Mesodermal cell (in vitro differentiated cells): ENCODE data around the gene HPCA.

Experiments
- H3K27ac ChIP-seq: 2 replicates; pipeline ENCODE4 v1.7.0; 2013; ENCODE audit warnings: mild to moderate bottlenecking, low read depth, low read length, moderate library complexity; ENCODE audit not compliant: severe bottlenecking
- H3K36me3 ChIP-seq: 2 replicates; pipeline ENCODE4 v1.7.1; 2013; ENCODE audit warnings: mild to moderate bottlenecking, low read length, moderate library complexity; ENCODE audit not compliant: control insufficient read depth, insufficient read depth
- H3K4me1 ChIP-seq: one replicate; pipeline ENCODE4 v1.7.1; 2013; ENCODE audit warnings: mild to moderate bottlenecking, low read length; ENCODE audit not compliant: insufficient read depth, control insufficient read depth, poor library complexity, severe bottlenecking
- H3K4me3 ChIP-seq: 2 replicates; pipeline ENCODE4 v1.7.0; 2013; ENCODE audit warnings: low read length, control low read depth, mild to moderate bottlenecking; ENCODE audit not compliant: insufficient read depth, poor library complexity, severe bottlenecking; ENCODE audit errors: extremely low read depth
- H3K9me3 ChIP-seq: 2 replicates; pipeline ENCODE4 v1.7.1; 2013; ENCODE audit warnings: mild to moderate bottlenecking, low read length, moderate library complexity; ENCODE audit not compliant: control insufficient read depth
- WGBS, 2 experiments: methylation state at CpG; one replicate each; pipeline ENCODE4 v1.1.5; 2013; ENCODE audit warnings: missing lambda C conversion rate in 2 of 2; ENCODE audit not compliant: insufficient coverage in 2 of 2; 5-methylcytosine and 5-hydroxymethylcytosine counted together

Gene HPCA

GRCh38 chr1:32872192-32872460, 14.2 kb upstream of the HPCA start:
- Histone ChIP-seq H3K9me3 (no peaks in the 10 kb centered on the region), H3K4me3 (no peak overlapping the region), H3K27ac (no peak overlapping the region), H3K36me3 (peaks cover 2% of the 10 kb centered on the region), H3K4me1 (peaks cover 14% of the 10 kb centered on the region)
- WGBS, 2 experiments = 37 to 40% methylated on average over 5 to 6 of the region's 7 CpGs

GRCh38 chr1:32873484-32873883, 12.8 kb upstream of the HPCA start:
- Histone ChIP-seq H3K36me3 (no peaks in the 10 kb centered on the region), H3K9me3 (no peaks in the 10 kb centered on the region), H3K4me3 (no peak overlapping the region), H3K4me1 (peaks cover 14% of the 10 kb centered on the region), H3K27ac (no peak overlapping the region)
- 92% methylated on average over 2 of the region's 5 CpGs; no CpG with 5 or more reads in 1 of the 2 experiments for WGBS, 2 experiments

DNA sequence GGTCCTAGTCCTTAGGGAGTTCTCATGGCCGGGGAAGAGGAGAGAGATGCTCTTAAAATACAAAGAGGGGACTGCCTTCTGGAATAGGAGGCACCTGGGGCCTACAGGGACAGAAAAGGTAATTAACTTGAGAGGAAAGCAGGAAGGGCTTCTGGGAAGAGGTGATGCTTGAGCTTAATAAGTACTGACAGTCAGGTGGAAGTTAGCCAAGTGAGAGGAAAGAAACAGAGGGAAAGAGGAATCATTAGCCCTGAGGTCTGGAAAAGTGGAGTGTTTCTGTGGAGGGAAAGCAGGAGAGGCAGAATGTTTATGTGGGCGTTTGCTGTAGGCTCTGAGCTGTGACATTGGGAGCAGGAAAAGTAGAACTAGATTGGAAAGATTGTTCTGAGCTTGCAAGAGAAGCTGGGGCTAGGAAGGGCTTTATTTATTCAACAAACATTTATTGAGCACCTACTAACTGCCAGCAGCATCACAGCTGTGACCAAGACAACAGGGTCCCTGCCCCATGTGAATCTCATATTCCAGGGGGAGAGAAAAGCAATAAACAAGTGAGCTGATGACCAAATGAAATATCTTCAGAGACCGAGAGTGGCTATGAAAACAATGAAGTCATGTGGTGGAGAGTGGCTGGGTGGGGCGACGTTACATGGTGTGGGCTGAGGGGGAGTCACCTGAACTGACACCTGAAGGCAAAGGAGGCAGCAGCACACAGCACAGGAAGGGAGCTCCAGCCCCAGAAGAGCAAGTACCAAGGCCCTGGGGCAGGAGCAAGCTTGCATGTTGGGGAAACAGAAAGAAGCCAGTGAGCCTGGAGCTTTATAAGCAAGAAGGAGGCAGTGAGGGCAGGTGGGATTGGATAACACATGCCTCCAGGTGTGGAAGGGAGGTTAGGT, 11.2 kb upstream of the HPCA start:
- Histone ChIP-seq H3K4me3 (no peak overlapping the region), H3K36me3 (no peaks in the 10 kb centered on the region), H3K27ac (no peak overlapping the region), H3K9me3 (no peaks in the 10 kb centered on the region), H3K4me1 (peaks cover 11% of the 10 kb centered on the region)
- WGBS, 2 experiments = 86% methylated on average over 5 of the region's 5 CpGs

DNA sequence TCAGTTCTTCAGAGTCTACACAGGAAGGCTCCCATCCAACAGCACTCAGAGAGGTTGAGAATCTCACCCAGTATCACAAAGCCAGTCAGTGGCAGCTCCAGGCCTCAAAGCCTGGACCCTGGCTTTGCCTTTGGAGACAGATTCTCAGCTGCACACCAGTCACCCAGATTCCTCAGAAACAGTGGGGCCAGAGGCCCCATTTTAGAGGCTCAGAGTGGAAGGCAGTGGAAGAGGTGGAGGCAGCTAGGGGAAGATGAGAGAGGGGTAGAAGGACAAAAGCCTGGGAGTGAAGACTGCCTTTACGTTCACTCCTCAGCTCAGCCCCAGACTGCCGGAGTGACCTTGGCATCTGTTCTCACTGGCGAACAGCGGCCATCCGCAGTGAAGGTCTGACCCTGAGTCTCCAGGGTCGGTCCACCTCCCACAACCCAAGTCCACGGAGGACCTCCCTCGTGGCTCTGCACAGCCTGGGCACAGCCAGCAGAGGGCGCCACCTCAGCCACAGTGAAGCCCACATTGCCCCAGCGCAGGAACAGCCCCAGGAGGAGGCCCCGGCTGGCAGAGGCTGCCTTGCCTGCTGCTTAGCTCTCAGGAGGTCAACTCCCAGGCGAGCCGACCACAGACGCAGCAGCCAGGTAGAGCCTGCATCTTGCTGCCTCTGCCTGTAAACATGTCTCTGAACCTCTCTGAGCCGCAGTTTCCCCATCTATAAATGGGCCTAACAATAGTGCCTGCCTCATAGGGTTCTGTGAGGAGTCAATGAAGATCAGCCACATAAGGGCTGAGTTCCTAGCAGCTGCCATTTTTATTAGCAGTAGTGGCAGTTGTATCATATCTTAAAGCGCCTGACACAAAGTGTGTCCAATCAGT, 9.7 kb upstream of the HPCA start:
- Histone ChIP-seq H3K4me3 (no peak overlapping the region), H3K27ac (no peak overlapping the region), H3K4me1 (peaks cover 7% of the 10 kb centered on the region), H3K9me3 (no peaks in the 10 kb centered on the region), H3K36me3 (no peaks in the 10 kb centered on the region)
- 65% methylated on average over 14 to 16 of the region's 16 CpGs for WGBS, 2 experiments

DNA sequence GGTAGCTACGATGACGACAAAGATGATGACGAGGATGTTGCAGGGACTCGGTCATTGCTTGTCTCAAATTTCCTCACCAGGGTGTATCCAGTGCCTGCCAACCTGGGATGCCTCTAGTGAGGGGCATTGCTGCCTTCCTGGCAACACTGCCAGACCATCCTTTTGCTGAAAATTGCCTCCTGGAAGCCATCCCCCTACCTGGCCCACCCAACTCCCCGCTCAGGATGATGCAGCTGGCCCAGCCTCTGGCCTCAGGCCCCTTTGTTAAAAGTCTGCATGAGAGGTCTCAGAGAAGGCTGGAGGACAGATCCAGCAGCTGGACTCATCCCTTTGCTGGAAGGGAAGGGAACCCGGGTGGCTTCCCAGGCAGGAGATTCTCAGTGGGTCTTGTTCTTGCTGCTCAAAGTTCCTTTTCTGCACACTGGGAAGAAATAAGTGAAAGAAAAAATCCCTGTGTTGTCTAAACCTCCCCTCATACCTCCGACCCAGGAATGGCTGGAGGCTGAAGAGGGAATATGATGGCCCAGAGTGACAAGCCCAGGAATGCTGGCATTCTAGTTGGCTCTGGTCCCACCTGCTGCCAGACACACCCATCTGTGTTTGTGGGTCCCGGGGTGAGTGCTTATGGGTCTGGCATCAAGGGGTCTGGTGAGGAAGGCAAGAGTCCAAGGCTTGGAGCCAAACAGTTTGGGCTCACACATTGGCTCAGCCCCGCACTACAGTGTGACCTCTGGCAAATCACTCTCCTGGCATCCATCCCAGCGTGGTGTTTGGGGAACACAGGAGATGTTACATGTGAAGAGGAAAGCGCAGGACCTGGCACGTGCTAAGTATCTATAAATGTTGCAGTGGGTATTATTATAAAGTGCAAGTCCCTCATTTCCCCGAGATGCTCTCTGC, 8.8 kb upstream of the HPCA start:
- no peaks in the 10 kb centered on the region for H3K9me3 ChIP-seq
- no peak overlapping the region for H3K27ac ChIP-seq
- H3K36me3 ChIP-seq = no peaks in the 10 kb centered on the region
- 87 to 90% methylated on average over 7 to 12 of the region's 13 CpGs for WGBS, 2 experiments
- no peak overlapping the region for H3K4me3 ChIP-seq
- H3K4me1 ChIP-seq = no peaks in the 10 kb centered on the region

GRCh38 chr1:32878183-32878582, 8.1 kb upstream of the HPCA start:
- H3K9me3 ChIP-seq = no peaks in the 10 kb centered on the region
- no peaks in the 10 kb centered on the region for H3K36me3 ChIP-seq
- H3K27ac ChIP-seq = no peak overlapping the region
- WGBS, 2 experiments = 59 to 69% methylated on average over 3 to 6 of the region's 6 CpGs
- H3K4me1 ChIP-seq = no peaks in the 10 kb centered on the region
- no peak overlapping the region for H3K4me3 ChIP-seq

GRCh38 chr1:32878637-32879041, 7.7 kb upstream of the HPCA start:
- Histone ChIP-seq H3K27ac (no peak overlapping the region), H3K36me3 (no peaks in the 10 kb centered on the region), H3K4me3 (no peak overlapping the region), H3K4me1 (no peaks in the 10 kb centered on the region), H3K9me3 (no peaks in the 10 kb centered on the region)
- WGBS, 2 experiments = 76 to 79% methylated on average over 3 to 5 of the region's 5 CpGs

DNA sequence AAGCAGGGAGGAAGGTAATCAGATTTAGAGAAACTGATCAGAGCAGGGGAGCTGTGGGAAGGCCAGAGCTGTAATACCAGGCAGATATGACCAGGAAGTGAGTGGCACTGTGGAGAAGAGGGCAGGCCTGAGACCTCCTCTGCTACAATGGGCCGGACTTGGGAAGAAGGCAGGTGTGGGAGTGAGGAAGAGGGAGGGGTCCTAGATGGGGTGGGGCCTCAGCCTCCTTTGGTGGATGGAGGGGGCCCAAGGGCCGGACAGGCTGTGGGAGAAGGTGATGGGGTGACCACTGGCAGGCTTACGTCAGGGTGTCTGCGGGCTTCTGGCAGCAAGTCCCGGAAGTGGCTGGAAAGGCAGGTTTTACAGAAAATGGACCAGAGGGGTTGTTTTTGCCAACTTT, 5.0 kb upstream of the HPCA start:
- Histone ChIP-seq H3K27ac (no peak overlapping the region), H3K9me3 (no peaks in the 10 kb centered on the region), H3K4me1 (no peaks in the 10 kb centered on the region), H3K36me3 (no peaks in the 10 kb centered on the region), H3K4me3 (no peak overlapping the region)
- 89 to 94% methylated on average over 4 of the region's 5 CpGs for WGBS, 2 experiments

DNA sequence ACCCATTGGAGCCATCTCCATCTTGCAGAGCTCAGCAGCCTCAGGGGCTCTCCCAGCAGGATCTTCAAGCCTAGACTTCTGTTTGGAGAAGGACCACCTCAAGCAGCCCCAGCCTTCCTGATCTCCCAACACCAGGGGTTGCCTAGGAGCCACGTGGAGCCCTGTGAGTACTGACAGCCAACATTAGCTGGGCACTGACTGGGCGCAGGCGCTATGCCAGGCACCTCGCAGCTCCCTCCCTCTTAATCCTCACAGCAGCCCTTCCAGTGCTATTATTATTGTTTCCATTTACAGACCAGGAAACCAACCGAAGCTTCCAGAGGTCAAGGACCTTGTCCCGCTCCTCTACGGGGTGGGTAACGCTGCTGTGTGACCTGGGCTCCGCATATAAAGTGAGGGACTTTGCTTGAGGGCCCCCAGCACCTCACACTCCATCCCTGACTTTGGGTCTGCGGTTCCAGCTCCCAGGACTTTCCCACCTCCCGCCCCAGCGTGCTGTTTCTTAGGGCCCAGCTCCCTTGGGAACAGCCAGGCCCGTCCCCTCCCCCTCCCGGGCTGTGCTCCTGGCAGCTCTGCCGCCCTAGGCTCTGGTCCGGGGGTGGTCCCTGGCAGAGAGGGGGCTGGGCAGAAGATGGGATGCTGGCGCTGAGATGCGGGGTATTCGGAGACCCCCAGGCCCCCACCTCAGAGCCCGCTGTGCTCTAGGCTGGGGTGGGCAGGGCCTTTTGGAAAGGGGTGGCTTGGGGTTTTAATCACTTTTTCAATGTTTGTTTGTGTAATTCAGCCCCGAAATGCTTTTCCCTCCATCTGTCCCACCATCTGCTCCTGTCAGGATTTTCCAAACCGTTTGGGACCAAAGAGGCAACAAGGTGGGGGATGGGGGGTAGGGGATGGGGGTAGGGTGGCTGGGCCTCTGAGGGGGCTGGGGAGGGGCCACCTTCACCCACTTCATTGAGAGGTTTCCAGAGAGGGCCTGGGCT, 4.1 kb upstream of the HPCA start:
- no peaks in the 10 kb centered on the region for H3K9me3 ChIP-seq
- no peak overlapping the region for H3K4me3 ChIP-seq
- no peak overlapping the region for H3K27ac ChIP-seq
- H3K4me1 ChIP-seq = no peaks in the 10 kb centered on the region
- WGBS, 2 experiments = 66 to 68% methylated on average over 15 to 16 of the region's 22 CpGs
- no peaks in the 10 kb centered on the region for H3K36me3 ChIP-seq
